Lower lobe of right lung (tissue), 2 donors: Measurements from ENCODE around the gene TCF15. TPM values are rescaled to one million over a fixed set of nuclear protein-coding genes. Genes with fewer than 3 reads are reported as not detected.
"Not testable (repeated sequence)": the region's sequence is repeated elsewhere in the genome, so short reads cannot be mapped to it uniquely, and the experiment has no call there.

Experiments
- ATAC-seq, 2 donors: fragments of 200-7000 bp; cut with Tn5 transposase; one replicate each; pipeline ENCODE4 v1.9.1; 2020 to 2022; ENCODE audit warnings: mild to moderate bottlenecking in 2 of 2, moderate library complexity in 2 of 2
- DNase-seq: peaks from one replicate; pipeline ENCODE4 v3.0.0-alpha.2; 2020
- H3K27ac ChIP-seq: fragments of 200-600 bp; one replicate; pipeline ENCODE4 v1.8.0; 2022
- H3K27me3 ChIP-seq: fragments of 200-600 bp; one replicate; pipeline ENCODE4 v1.8.0; 2022; ENCODE audit warnings: low read depth
- H3K36me3 ChIP-seq: fragments of 200-600 bp; one replicate; pipeline ENCODE4 v1.8.0; 2022; ENCODE audit warnings: mild to moderate bottlenecking
- H3K4me1 ChIP-seq: fragments of 200-600 bp; one replicate; pipeline ENCODE4 v1.8.0; 2022
- H3K4me3 ChIP-seq: fragments of 200-600 bp; one replicate; pipeline ENCODE4 v1.8.0; 2022; ENCODE audit warnings: mild to moderate bottlenecking
- H3K9me3 ChIP-seq: fragments of 200-600 bp; one replicate; pipeline ENCODE4 v1.8.0; 2022
- intact Hi-C: fragments of 100-400 bp; cut with DNase I; formaldehyde crosslinking; loops from one replicate; pipeline ENCODE4 v1.11.0; 2022
- total RNA-seq: library from RNA; stranded (reverse); fragmentation: NEBNext Ultra II Directional; extraction: Animal tissue kit (Norgen Biotek cat#: 25700); gene quantifications from one replicate; pipeline ENCODE4 v1.2.1, GENCODE V29; 2021
- TF ChIP-seq, protein P1 (sequence below): fragments of 200-600 bp; IDR thresholded peaks from one replicate; pipeline ENCODE4 v1.8.0; 2022; ENCODE audit warnings: antibody characterized with exemption, mild to moderate bottlenecking
- donor health status: DM: no; HTN: yes; CAD: no; lungs with severe emphysema.

TCF15 gene
- total RNA-seq, 1 donor from 2014 or later = 0.65 TPM

DNA sequence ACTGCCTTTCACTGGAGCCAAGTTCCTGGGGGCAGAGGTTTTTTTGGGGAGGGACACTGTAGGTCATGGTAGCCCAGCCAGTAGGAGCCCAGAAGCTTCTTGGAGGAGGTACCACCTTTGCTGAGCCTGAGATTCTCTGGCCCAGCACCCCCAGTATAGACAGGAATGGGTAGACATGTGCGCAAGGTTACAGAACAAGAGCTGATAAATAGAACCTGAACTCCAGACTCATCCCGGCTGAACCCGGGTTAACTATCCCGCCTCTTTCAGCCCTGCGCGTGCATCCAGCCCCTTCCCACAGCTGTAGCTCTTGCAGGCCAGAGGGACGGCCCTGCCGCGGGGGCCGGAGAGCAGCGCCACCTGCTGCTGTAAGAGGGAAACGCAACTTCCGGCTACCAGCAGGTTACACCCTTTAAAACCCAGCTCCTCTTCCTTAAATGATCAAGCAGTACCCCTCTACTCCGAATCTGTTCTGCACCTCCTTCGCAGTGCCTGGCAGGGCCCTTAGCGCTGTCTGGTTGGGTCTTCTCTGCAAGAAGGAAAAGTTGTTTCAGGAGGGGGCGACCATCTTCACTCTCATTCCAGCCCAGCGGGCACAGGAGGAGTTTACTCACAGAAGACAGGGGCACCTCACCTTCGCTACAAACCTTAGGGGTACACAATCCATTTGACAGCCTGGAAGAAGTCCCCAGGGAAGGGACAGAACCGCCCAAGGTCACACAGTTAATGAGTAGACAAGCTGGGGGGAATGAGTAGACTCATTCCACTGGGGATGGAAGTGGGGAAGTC is 35.4 kb upstream of the TCF15 start:
- intact Hi-C loops = no loop called here
- Histone ChIP-seq H3K9me3 (no peaks in the 10 kb centered on the region), H3K4me3 (no peak overlapping the region), H3K4me1 (peaks cover 18% of the 10 kb centered on the region), H3K36me3 (peaks cover 34% of the 10 kb centered on the region), H3K27me3 (no peaks in the 10 kb centered on the region), H3K27ac (no peak overlapping the region)
- TF ChIP-seq, protein P1, sequence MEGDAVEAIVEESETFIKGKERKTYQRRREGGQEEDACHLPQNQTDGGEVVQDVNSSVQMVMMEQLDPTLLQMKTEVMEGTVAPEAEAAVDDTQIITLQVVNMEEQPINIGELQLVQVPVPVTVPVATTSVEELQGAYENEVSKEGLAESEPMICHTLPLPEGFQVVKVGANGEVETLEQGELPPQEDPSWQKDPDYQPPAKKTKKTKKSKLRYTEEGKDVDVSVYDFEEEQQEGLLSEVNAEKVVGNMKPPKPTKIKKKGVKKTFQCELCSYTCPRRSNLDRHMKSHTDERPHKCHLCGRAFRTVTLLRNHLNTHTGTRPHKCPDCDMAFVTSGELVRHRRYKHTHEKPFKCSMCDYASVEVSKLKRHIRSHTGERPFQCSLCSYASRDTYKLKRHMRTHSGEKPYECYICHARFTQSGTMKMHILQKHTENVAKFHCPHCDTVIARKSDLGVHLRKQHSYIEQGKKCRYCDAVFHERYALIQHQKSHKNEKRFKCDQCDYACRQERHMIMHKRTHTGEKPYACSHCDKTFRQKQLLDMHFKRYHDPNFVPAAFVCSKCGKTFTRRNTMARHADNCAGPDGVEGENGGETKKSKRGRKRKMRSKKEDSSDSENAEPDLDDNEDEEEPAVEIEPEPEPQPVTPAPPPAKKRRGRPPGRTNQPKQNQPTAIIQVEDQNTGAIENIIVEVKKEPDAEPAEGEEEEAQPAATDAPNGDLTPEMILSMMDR = peak; percentile 93
- ATAC-seq = peak; percentile 86 to 87
- DNase-seq = peak; percentile 76

- H3K36me3 ChIP-seq = peaks cover 27% of the 10 kb centered on the region
- H3K9me3 ChIP-seq = no peaks in the 10 kb centered on the region
- intact Hi-C loops = no loop called here
- ATAC-seq (no peak), DNase-seq (no peak)
- no peak overlapping the region for H3K4me3 ChIP-seq
- TF ChIP-seq, protein P1 = no peak
- H3K27ac ChIP-seq = no peak overlapping the region
- H3K4me1 ChIP-seq = peaks cover 18% of the 10 kb centered on the region
- H3K27me3 ChIP-seq = no peaks in the 10 kb centered on the region
Observed at GRCh38 chr20:644692-645317, 34.7 kb upstream of the TCF15 start.

GRCh38 chr20:642398-643174 is 32.5 kb upstream of the TCF15 start:
- Histone ChIP-seq H3K27me3 (no peaks in the 10 kb centered on the region), H3K36me3 (peaks cover 11% of the 10 kb centered on the region), H3K27ac (no peak overlapping the region), H3K4me1 (peaks cover 18% of the 10 kb centered on the region), H3K9me3 (no peaks in the 10 kb centered on the region), H3K4me3 (peak overlapping the region; percentile 45)
- TF ChIP-seq, protein P1 = no peak
- peak in 1 of 2 donors; percentile 9 for ATAC-seq
- DNase-seq = no peak
- intact Hi-C loops = no loop called here

- H3K4me3 ChIP-seq, H3K9me3 ChIP-seq, H3K36me3 ChIP-seq, ATAC-seq, H3K27ac ChIP-seq, H3K27me3 ChIP-seq, DNase-seq, intact Hi-C loops: not testable (repeated sequence)
- peaks cover 18% of the 10 kb centered on the region for H3K4me1 ChIP-seq
Observed at GRCh38 chr20:642013-642397, 31.9 kb upstream of the TCF15 start.

- H3K9me3 ChIP-seq = no peaks in the 10 kb centered on the region
- H3K36me3 ChIP-seq = peaks cover under 1% of the 10 kb centered on the region
- H3K27me3 ChIP-seq = no peaks in the 10 kb centered on the region
- no peak overlapping the region for H3K4me3 ChIP-seq
- H3K4me1 ChIP-seq = peaks cover 18% of the 10 kb centered on the region
- DNase-seq (no peak), ATAC-seq (no peak)
- TF ChIP-seq, protein P1 = no peak
- intact Hi-C loops = no loop called here
- H3K27ac ChIP-seq = no peak overlapping the region
Observed at GRCh38 chr20:641516-641875, 31.4 kb upstream of the TCF15 start.
